Prostate gland (tissue), 2 donors: ENCODE results near the gene CD302.

Source experiments
- CTCF ChIP-seq, 4 experiments: fragments of 200-600 bp in 2 of 4; fragments of 450-650 bp in 2 of 4; sonication (generic) in 2 of 4; IDR thresholded peaks; 1 replicate in 3 of 4; 2 replicates in 1 of 4; pipeline ENCODE4 v1.5.1; 2016 to 2019; ENCODE audit warnings: antibody characterized with exemption in 4 of 4, mild to moderate bottlenecking in 2 of 4, moderate library complexity in 2 of 4
- POLR2A ChIP-seq: fragments of 450-650 bp; IDR thresholded peaks from one replicate; pipeline ENCODE4 v1.6.1; 2016; ENCODE audit warnings: antibody characterized with exemption, mild to moderate bottlenecking
- POLR2AphosphoS5 ChIP-seq: sonication (generic); formaldehyde crosslinking; IDR thresholded peaks from one replicate; pipeline ENCODE4 v1.6.1; 2017; ENCODE audit warnings: antibody characterized with exemption

- no peak for TF ChIP-seq CTCF (IDR thresholded peaks at IDR 0.05)
- no peak for TF ChIP-seq POLR2AphosphoS5
- no peak for TF ChIP-seq POLR2A
Measured at GRCh38 chr2:159755788-159756187, 42.2 kb downstream of the CD302 start.
